Measurements from ENCODE around the gene ZNF75A.

The ZNF75A gene

DNA sequence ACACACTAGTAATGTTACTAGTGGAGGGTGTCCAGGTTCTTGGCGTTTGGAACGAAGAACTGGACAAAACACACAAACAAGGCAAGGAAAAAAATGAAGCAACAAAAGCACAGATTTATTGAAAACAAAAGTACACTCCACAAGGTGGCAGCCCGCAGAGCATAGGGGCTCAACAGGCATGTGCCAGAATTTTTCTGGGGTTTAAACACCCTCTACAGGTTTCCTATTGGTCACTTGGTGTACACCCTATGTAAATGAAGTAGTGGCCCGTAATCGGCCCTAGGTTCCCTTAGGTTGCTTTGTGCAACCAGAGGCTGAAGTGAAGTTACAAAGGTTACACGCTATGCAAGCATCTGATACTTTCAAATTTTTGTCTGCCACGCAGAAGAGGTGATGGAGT lies 58.5 kb downstream of the ZNF75A start:
- Histone ChIP-seq H3F3A (ENCODE audit: control insufficient read depth, insufficient read depth) (no peaks in the 10 kb centered on the region), H3K9me2 (replicated peaks; ENCODE audit: control insufficient read depth, low read length) (no peaks in the 10 kb centered on the region), H4K20me1 (ENCODE audit: control insufficient read depth, insufficient read depth, low read depth, low read length) (no peaks in the 10 kb centered on the region), H3K4me3 (ENCODE audit: low read length) (no peak overlapping the region), H3K4me2 (ENCODE audit: low read length) (no peak overlapping the region), H3K4me1 (ENCODE audit: control insufficient read depth, low read length) (0 out of 2 replicates have a peak, but pooled peaks cover 7% of the 10 kb centered on the region), H3K27me3 (ENCODE audit: control insufficient read depth, low read length) (0 out of 2 replicates have a peak, but pooled peaks cover 5% of the 10 kb centered on the region), H3K9me3 (ENCODE audit: control insufficient read depth, insufficient read depth, low read length) (peaks cover 12% of the 10 kb centered on the region), H3K36me3 (ENCODE audit: control insufficient read depth, low read length) (no peaks in the 10 kb centered on the region), H3K27ac (ENCODE audit: low read depth, low read length) (no peak overlapping the region), H3K79me2 (ENCODE audit: control insufficient read depth, low read length) (no peaks in the 10 kb centered on the region)
- TF ChIP-seq EZH2phosphoT487 (IDR thresholded peaks at IDR 0.05; ENCODE audit: borderline replicate concordance, low read length), result no peak
- TF ChIP-seq, protein P1, sequence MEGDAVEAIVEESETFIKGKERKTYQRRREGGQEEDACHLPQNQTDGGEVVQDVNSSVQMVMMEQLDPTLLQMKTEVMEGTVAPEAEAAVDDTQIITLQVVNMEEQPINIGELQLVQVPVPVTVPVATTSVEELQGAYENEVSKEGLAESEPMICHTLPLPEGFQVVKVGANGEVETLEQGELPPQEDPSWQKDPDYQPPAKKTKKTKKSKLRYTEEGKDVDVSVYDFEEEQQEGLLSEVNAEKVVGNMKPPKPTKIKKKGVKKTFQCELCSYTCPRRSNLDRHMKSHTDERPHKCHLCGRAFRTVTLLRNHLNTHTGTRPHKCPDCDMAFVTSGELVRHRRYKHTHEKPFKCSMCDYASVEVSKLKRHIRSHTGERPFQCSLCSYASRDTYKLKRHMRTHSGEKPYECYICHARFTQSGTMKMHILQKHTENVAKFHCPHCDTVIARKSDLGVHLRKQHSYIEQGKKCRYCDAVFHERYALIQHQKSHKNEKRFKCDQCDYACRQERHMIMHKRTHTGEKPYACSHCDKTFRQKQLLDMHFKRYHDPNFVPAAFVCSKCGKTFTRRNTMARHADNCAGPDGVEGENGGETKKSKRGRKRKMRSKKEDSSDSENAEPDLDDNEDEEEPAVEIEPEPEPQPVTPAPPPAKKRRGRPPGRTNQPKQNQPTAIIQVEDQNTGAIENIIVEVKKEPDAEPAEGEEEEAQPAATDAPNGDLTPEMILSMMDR (IDR thresholded peaks at IDR 0.05; ENCODE audit: low read depth, low read length, poor library complexity, severe bottlenecking), result no peak

DNA sequence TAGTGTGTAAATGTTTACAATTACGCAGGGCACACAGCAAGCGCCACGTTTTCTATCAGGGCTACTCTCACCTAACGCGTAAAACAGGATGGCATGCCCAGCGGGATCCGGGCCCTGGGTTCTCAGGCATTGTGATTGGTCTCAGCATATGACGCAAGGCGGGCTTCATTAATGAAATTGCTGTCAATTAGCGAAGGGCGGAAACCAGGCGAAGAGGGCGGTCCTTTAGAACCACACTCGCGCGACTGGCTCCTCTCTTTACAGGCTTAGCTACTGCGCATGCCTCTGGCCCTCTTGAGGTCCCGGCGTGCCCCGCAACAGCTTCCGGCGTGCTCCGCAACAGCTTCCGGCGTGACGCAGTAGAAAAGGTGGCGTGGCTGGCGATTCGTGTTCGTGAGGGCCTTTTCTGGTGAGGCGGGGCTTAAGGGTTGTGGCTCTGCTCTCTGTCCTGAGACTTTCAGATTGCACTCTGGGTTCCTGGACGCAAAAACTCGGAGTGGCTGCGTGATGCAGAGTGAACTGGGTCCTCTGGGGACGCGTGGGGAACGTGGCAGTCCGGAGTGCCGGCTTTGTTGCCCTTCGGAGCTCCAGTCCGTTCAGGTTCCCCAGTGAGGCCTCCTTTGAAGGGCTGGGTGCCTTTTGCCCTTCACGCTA lies 59.6 kb downstream of the ZNF75A start:
- Histone ChIP-seq H4K20me1 (ENCODE audit: control insufficient read depth, insufficient read depth, low read depth, low read length) (no peaks in the 10 kb centered on the region), H3K27ac (ENCODE audit: low read depth, low read length) (0 out of 2 replicates have a peak overlapping the region, but pooled peaks have one; percentile 18), H3K27me3 (ENCODE audit: control insufficient read depth, low read length) (0 out of 2 replicates have a peak, but pooled peaks cover 5% of the 10 kb centered on the region), H3K4me1 (ENCODE audit: control insufficient read depth, low read length) (0 out of 2 replicates have a peak, but pooled peaks cover 7% of the 10 kb centered on the region), H3K4me3 (ENCODE audit: low read length) (peak overlapping the region; percentile 68), H3K36me3 (ENCODE audit: control insufficient read depth, low read length) (no peaks in the 10 kb centered on the region), H3K9me2 (replicated peaks; ENCODE audit: control insufficient read depth, low read length) (no peaks in the 10 kb centered on the region), H3K4me2 (ENCODE audit: low read length) (peak overlapping the region; percentile 58), H3F3A (ENCODE audit: control insufficient read depth, insufficient read depth) (no peaks in the 10 kb centered on the region), H3K79me2 (ENCODE audit: control insufficient read depth, low read length) (no peaks in the 10 kb centered on the region), H3K9me3 (ENCODE audit: control insufficient read depth, insufficient read depth, low read length) (peaks cover 12% of the 10 kb centered on the region)
- TF ChIP-seq, protein P1 (IDR thresholded peaks at IDR 0.05; ENCODE audit: low read depth, low read length, poor library complexity, severe bottlenecking), result no peak
- TF ChIP-seq EZH2phosphoT487 (IDR thresholded peaks at IDR 0.05; ENCODE audit: borderline replicate concordance, low read length), result no peak
